Hypothalamus (tissue), 51 donors: ENCODE measurements around the gene ANKRD23.
"Not testable (repeated sequence)": the region's sequence is repeated elsewhere in the genome, so short reads cannot be mapped to it uniquely, and the experiment has no call there.

ENCODE experiments used
- DNase-seq, 51 donors: peaks; one replicate each; lab custom pipeline; 2025; lab: John Stamatoyannopoulos, UW

ANKRD23 gene

DNA sequence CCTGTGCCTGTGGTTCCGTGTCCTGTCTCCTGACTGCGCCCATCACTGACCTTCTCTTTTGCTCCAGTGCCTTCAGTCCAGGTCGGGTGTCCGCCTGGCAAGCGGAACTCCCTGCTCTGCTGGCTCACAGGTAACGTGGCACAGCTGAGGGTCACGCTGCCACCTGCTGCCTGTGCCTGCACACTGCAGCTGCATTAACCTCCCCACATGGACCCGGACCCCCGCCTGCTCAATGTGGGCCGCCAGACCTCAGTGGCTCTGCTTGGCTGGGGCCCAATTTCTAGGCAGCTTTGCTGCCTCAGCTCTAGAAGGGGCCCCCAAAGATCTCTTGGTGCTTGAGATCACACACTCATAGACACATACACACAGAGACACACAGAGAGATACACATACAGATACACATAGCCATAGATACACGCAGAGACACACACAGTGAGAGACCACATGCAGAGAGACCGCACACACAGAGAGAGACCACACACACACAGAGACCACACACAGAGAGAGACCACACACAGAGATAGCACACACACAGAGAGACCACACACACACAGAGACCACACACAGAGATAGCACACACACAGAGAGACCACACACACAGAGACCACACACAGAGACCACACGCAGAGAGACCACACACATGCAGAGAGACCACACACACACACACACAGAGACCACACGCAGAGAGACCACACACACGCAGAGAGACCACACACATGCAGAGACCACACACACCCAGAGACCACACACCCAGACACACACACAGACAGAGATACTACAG lies 42.6 kb downstream of the ANKRD23 start:
- DNase-seq, result peak in 39 of 51 donors; percentile 15 to 76 (median 45)

DNA sequence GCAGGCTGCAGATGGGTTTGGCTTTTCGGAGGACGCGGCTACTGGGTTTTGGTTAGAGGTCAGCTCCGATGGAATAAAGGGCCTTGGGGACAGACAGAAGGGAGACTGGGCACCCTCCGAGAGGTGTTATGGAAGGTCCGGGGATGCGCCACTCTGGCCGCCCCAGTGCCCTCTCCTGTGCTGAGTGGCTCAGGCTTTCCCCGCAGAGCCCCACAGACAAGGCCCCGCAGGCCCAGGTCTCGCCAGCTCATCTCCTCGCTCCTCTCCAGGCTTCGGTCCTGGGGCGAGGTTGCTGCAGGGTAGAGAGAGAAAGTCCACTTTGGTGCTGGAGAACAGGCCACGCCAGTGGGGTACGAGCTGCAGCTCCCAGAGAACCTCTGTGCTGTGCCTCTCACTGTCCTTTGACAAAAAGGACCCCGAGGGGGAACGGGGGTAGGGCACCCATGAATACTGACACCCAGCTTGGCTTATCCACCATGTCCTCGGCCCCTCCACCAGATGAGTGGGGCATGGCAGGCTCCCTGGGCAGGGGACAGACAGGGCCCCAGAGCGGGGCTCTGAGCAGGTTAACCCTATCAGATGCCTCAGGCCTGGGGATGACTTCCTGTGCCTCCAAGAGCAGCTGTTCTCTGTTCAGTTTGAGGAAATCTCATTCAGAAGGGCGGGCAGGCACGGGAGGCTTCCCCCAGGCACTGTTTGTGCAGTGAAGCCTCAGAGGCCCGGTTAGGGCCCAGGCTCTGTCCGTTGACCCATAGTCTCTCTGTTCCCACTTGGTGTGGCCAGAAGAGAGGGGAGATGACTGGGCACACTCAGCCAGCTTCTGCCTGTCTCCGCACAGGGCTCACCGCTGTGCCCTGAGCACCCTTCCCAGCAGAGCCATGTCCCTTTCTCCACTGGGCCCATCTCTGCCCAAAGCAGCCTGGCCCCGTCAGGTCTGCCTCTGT lies 43.5 kb downstream of the ANKRD23 start:
- no peak for DNase-seq

DNA sequence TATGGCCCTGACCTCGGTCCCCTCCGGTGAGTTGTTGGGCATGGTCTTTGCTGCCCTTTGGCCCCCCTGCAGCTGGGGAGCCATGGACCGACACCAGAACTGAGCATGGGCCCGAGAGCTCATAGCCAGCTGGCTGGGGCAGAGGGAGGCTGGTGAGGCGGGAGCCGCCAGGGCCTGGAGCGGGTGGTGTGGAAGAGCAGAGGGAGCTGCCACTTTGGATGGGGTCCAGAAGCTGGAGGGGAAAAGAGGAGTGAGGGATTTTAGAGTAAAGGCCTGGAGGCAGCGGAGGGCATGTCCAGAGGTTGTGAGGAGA lies 44.2 kb downstream of the ANKRD23 start:
- DNase-seq, result no peak

DNA sequence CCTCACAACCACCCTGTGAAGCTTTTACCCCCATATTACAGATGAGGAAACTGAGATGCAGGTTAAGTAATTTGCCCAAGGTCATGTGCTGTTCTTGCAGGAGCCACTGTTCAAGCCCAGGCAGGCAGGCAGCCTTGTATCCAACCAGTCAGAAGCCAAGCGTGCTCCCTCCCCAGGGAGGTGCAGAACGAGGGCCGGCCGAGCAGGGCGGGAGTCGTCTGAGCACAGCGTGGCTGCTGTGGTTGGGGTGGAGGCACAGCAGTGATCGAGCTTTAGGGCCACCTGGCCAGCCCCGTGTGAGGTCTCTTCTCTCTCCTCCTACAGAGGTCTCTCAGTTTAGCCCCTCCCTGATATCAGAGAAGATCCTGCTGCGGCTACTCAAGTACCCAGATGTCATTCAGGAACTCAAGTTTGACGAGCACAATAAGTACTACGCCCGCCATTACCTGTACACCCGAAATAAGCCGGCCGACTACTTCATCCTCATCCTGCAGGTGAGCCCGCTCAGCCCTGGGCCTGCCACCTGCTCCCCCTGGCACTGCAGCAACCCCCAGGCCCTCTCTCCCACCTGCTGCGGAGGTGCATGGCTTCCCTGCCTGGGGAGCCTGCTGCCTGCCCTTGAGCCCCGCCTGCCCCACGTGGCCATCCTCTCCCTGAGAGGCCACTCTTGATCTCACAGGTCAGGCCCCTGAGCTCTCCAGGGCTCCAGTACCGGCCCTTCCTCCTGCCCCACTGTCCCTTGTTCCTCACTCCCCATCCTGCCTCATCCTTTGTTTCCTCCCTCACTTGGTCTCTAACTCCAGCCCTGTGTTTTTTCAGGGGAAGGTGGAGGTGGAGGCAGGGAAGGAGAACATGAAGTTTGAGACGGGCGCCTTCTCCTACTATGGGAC lies 44.8 kb downstream of the ANKRD23 start:
- DNase-seq, result no peak

DNA sequence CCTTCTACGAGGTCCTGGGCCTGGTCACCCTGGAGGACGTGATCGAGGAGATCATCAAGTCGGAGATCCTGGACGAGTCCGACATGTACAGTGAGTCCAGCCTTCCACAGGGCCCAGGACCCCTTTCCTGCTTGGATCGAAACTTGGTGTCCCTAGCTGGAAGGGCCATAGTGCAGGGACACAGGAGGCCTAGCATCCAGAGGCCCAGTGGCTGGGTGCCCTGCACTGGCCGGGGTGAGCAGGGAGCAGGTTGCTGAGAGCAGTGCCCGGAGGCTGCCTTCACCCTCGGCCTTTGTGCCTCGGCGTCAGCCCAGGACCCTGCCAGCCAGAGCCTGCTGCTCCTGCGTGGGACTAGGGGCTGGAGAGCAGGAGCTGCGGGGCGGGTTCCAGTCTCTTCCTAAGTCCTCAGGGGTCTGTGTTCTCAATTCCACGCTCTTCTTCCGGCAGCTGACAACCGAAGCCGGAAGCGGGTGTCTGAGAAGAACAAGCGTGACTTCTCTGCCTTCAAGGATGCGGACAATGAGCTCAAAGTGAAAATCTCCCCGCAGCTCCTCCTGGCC lies 46.7 kb downstream of the ANKRD23 start:
- DNase-seq, result no peak

DNA sequence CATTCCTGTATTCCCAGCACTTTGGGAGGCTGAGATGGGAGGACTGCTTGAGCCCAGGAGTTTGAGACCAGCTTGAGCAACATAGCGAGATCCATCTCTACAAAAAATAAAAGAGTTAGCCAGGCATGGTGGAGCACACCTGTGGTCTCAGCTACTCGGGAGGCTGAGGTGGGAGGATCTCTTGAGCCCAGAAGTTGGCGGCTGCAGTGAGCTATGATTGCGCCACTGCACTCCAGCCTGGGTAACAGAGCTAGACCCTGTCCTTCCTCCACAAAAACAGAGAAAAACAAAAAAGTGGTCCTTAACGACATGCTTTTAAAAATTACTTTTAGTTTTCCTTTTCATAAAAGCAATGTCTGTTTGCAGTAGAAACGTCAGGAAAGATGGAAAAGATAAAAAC lies 47.3 kb downstream of the ANKRD23 start:
- DNase-seq, result not testable (repeated sequence)

DNA sequence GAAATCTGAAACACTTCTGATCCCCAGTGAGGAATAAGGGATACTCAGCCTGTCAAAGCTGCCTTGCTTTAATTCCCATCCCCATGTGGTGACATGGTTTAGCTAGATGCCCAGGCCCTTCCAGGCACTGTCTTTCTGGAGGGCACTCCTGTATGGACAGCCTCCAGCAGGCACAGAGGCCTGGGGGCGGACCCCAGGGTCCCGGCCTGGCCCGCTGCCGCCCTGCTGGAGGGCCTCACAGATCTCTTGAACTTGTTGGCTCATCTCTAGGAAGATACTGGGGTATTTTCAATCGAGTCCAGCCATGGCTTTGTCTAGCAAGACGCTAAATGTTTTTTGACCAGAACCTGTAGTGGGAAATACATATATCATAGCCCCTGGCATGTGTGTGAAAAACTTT lies 48.7 kb downstream of the ANKRD23 start:
- no peak for DNase-seq

DNA sequence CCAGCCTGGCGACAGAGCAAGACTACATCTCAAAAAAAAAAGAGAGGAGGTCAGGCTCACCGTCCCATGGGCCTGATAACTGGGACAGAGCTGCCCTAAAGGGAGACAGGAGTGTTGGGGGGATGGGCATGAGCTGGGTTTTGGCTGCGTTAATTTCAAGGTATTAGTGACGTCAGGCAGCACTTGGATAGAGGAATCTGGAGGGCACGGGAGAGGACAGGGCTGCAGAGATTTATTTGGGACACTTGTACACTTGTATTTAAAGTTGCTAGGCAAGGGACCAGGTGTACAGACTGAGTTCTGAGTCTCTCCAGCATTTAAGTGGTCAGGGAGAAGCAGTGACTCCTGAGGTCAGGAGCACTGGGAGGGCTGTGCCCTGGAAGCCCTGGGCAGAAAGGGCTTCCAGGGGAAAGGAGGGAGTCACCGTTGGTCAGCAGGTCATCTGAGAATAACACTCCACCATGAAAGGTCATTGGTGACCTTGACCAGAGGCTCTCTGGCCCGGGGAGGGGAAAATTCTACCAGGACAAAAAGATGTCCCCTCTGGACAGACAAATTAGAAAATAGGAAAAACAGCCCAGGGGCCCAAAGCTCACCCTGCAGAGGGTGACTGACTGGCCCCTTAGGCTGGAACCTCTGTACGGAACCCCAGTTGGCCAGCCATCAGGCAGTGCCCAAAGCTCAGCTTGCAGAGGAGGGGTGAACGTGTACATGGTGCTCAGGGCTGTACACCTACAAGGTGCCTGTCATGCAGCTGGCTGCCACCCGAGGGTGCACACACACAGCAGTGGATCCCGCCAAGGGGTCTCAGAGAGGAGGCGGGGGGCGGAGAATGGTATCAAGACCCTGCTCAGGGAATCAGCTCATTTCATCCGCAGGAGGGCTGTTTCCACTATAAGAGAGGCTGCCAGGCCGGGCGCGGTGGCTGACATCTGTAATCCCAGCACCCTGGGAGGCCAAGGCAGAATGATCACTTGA lies 50.8 kb downstream of the ANKRD23 start:
- DNase-seq, result no peak

DNA sequence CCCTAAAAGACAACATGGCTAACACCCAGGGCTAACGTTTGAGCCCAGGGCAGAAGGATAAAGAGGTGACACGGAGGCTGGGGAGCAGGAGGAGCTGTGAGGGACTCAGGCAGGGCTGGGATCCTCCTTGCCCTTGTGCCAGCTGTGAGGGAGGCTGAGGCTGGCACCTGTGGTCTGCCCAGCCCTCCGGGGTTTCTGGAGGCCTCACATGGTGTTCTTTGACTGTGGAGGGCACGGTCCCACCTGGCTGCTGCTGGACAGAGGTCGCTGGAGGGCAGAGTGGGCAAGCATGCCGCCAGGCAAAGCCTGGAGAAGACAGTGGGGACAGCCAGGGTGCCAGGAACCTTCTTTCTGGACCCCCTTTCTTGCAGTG lies 54.6 kb downstream of the ANKRD23 start:
- no peak for DNase-seq

DNA sequence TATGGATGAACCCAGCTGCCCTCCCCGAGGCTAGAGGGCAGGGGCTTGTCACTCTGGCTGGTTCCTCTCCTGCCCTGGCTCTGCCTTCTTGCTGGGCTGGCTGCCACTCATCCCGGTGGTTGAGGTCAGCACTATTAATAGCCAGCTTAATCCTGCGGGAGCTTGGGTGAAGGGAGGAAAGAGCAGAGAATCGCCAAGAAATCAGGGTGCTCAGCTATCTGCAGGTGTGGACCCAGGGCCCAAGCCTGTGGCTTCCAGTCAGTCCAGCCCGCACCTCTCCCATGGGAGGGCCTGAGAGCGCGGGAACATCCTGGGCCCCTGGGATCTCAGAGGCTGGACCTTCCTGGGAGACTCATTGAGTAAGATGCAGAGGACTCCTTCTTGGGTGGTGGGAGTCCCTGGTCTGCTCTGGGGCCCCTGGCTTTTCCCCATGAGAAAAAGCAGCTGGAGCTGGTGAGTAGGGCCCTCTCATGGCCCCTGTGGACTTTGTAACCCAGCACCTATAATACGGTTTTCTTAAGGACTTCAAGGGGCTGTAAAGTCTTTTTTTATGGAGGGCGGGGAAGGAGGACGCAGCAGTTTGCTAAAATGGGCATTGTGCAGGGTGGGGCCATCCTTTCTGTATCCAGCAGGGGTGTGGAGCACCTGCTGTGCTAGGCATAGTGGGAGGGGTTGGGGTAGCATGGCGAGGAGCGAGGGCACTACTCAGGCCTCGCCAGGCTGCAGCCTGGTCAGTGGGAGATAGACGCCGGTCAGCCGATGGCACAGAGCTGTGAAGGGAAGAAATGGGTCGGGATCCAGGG lies 55.2 kb downstream of the ANKRD23 start:
- DNase-seq, result peak in 23 of 51 donors; percentile 12 to 69 (median 30)
